Fibroblast of lung (primary cell): ENCODE results near the gene MSTN. TPM values are rescaled to one million over a fixed set of nuclear protein-coding genes. Genes with fewer than 3 reads are reported as not detected.

Source experiments
- DNase-seq, 2 donors: peaks; one replicate each; pipeline versions ENCODE4 v3.0.0 to v3.0.0-alpha.2; 2010; ENCODE audit warnings: low read depth in 2 of 2
- H2AFZ ChIP-seq: 2 replicates; pipeline ENCODE4 v1.5.1; 2012; ENCODE audit warnings: low read length, control low read depth, inconsistent platforms
- H3K27ac ChIP-seq: 2 replicates; pipeline ENCODE4 v1.5.1; 2011; ENCODE audit warnings: low read length, control low read depth; ENCODE audit not compliant: insufficient read depth
- H3K27me3 ChIP-seq: 2 replicates; pipeline ENCODE4 v1.5.1; 2011; ENCODE audit warnings: mild to moderate bottlenecking, low read length; ENCODE audit not compliant: control insufficient read depth, insufficient read depth
- H3K36me3 ChIP-seq: 2 replicates; pipeline ENCODE4 v1.5.1; 2011; ENCODE audit warnings: low read length; ENCODE audit not compliant: control insufficient read depth, insufficient read depth
- H3K4me1 ChIP-seq: 2 replicates; pipeline ENCODE4 v1.5.1; 2011; ENCODE audit warnings: low read length; ENCODE audit not compliant: control insufficient read depth, insufficient read depth; ENCODE audit errors: extremely low read depth
- H3K4me2 ChIP-seq: 2 replicates; pipeline ENCODE4 v1.5.1; 2011; ENCODE audit warnings: low read length, control low read depth; ENCODE audit not compliant: insufficient read depth; ENCODE audit errors: extremely low read depth
- H3K4me3 ChIP-seq, 4 experiments: fragments of 200-600 bp in 1 of 4; sonication (generic) in 1 of 4; replicated peaks in 1 of 4; 2 replicates each; pipeline ENCODE4 v1.5.1; 2011 to 2016; ENCODE audit warnings: low read length in 4 of 4, low read depth in 3 of 4, mild to moderate bottlenecking in 3 of 4, control low read depth in 2 of 4, inconsistent platforms in 1 of 4, mixed read lengths in 1 of 4; ENCODE audit not compliant: insufficient read depth in 1 of 4; ENCODE audit errors: control extremely low read depth in 1 of 4
- H3K79me2 ChIP-seq: 2 replicates; pipeline ENCODE4 v1.5.1; 2012; ENCODE audit warnings: mild to moderate bottlenecking, low read length, inconsistent platforms; ENCODE audit not compliant: control insufficient read depth, insufficient read depth
- H3K9ac ChIP-seq: 2 replicates; pipeline ENCODE4 v1.5.1; 2011; ENCODE audit warnings: mild to moderate bottlenecking, low read length, control low read depth; ENCODE audit not compliant: insufficient read depth
- H3K9me3 ChIP-seq: 2 replicates; pipeline ENCODE4 v1.5.1; 2012; ENCODE audit warnings: low read depth, low read length; ENCODE audit not compliant: control insufficient read depth, insufficient read depth
- H4K20me1 ChIP-seq: 2 replicates; pipeline ENCODE4 v1.5.1; 2011; ENCODE audit warnings: low read length; ENCODE audit not compliant: control insufficient read depth, insufficient read depth; ENCODE audit errors: extremely low read depth
- CTCF ChIP-seq, 2 donors: IDR thresholded peaks in 1 of 2; conservative IDR thresholded peaks in 1 of 2; 1 replicate in 1 of 2; 2 replicates in 1 of 2; pipeline ENCODE4 v1.5.1; 2011 to 2012; ENCODE audit warnings: low read length in 2 of 2, control low read depth in 1 of 2, inconsistent platforms in 1 of 2, low read depth in 1 of 2, mild to moderate bottlenecking in 1 of 2
- EZH2 ChIP-seq: IDR thresholded peaks from 2 replicates; pipeline ENCODE4 v1.5.1; 2012; ENCODE audit warnings: low read length, control low read depth, mild to moderate bottlenecking; ENCODE audit errors: missing control alignments
- polyA plus RNA-seq, 2 donors: library from polyadenylated mRNA; depleted of rRNA in 1 of 2; stranded (reverse) in 1 of 2; unstranded in 1 of 2; fragments of >200 nt; gene quantifications; 2 replicates each; pipeline ENCODE4 v1.2.1, GENCODE V29; 2011 to 2012; ENCODE audit warnings: missing spikeins in 1 of 2
- total RNA-seq: library from RNA; depleted of rRNA; stranded (reverse); fragments of >200 nt; gene quantifications from 2 replicates; pipeline ENCODE4 v1.2.1, GENCODE V29; 2014

The MSTN gene
- total and polyA plus RNA-seq, 2 donors (not counting 1 experiment from before 2014, with no cell fraction given) = 3.1 to 19.6 TPM

- Histone ChIP-seq H3K4me3 (no peak overlapping the region), H3K4me1 (no peaks in the 10 kb centered on the region), H3K27ac (no peak overlapping the region), H3K9ac (no peak overlapping the region), H3K79me2 (no peaks in the 10 kb centered on the region), H3K27me3 (no peaks in the 10 kb centered on the region), H3K36me3 (no peaks in the 10 kb centered on the region), H3K9me3 (no peaks in the 10 kb centered on the region), H3K4me2 (no peak overlapping the region), H2AFZ (peak overlapping the region; percentile 54), H4K20me1 (no peaks in the 10 kb centered on the region)
- TF ChIP-seq EZH2 (no peak), CTCF (conservative IDR thresholded peaks at IDR 0.05 in 1 of 2, IDR thresholded peaks at IDR 0.05 in 1 of 2; ENCODE audit: low read depth in 1 of 2, low read length in 2 of 2) (no peak)
- no peak for DNase-seq
Observed at GRCh38 chr2:190068764-190069163, 6.2 kb upstream of the MSTN start.

GRCh38 chr2:190065839-190066238 lies 3.3 kb upstream of the MSTN start:
- H4K20me1 ChIP-seq = no peaks in the 10 kb centered on the region
- no peak overlapping the region for H3K27ac ChIP-seq
- no peak overlapping the region for H3K4me2 ChIP-seq
- H3K27me3 ChIP-seq = no peaks in the 10 kb centered on the region
- DNase-seq = no peak
- TF ChIP-seq EZH2 (no peak), CTCF (conservative IDR thresholded peaks at IDR 0.05 in 1 of 2, IDR thresholded peaks at IDR 0.05 in 1 of 2; ENCODE audit: low read depth in 1 of 2, low read length in 2 of 2) (no peak)
- H2AFZ ChIP-seq = peak overlapping the region; percentile 17
- no peaks in the 10 kb centered on the region for H3K4me1 ChIP-seq
- H3K36me3 ChIP-seq = no peaks in the 10 kb centered on the region
- no peak overlapping the region for H3K4me3 ChIP-seq
- H3K79me2 ChIP-seq = no peaks in the 10 kb centered on the region
- no peak overlapping the region for H3K9ac ChIP-seq
- no peaks in the 10 kb centered on the region for H3K9me3 ChIP-seq

DNA sequence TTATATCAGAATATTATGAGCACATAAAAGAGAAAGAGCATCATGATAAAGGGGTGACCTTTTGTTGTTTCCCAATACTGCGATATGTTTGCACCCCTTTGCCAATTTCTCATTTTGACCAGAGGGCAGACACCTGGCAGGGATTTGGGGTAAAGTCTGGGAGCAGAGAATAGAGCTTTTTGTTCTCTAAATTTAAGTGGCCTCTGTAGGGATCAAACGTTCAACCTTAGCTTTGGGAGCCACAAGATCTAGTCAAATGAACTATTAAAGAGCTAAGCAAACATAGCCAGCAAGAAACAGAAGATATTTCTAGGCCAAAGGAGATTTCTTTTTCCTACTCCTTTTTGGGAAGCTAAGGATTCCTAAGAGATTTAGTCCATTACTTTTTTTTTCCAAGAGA lies 1.1 kb upstream of the MSTN start:
- no peak for DNase-seq
- H3K4me3 ChIP-seq = no peak overlapping the region
- no peaks in the 10 kb centered on the region for H3K79me2 ChIP-seq
- no peaks in the 10 kb centered on the region for H3K27me3 ChIP-seq
- H3K9me3 ChIP-seq = no peaks in the 10 kb centered on the region
- H3K4me1 ChIP-seq = no peaks in the 10 kb centered on the region
- no peaks in the 10 kb centered on the region for H3K36me3 ChIP-seq
- H2AFZ ChIP-seq = no peak overlapping the region
- TF ChIP-seq CTCF (conservative IDR thresholded peaks at IDR 0.05 in 1 of 2, IDR thresholded peaks at IDR 0.05 in 1 of 2; ENCODE audit: low read depth in 1 of 2, low read length in 2 of 2) = no peak
- no peak for TF ChIP-seq EZH2
- H4K20me1 ChIP-seq = no peaks in the 10 kb centered on the region
- H3K4me2 ChIP-seq = no peak overlapping the region
- no peak overlapping the region for H3K9ac ChIP-seq
- no peak overlapping the region for H3K27ac ChIP-seq
